GM19035 (cell line): ENCODE results near the gene RBM39.

Experiments
- ATAC-seq: cut with Tn5 transposase; IDR thresholded peaks from one replicate; pipeline ENCODE4 v1.9.1; 2021; ENCODE audit not compliant: unreplicated experiment

The RBM39 gene

GRCh38 chr20:35680452-35681183 is 61.4 kb downstream of the RBM39 start:
- no peak for ATAC-seq

GRCh38 chr20:35674921-35675320 is 67.1 kb downstream of the RBM39 start:
- no peak for ATAC-seq

- no peak for ATAC-seq
Observed at GRCh38 chr20:35673884-35674283, 68.2 kb downstream of the RBM39 start.

- no peak for ATAC-seq
Observed at GRCh38 chr20:35669681-35670080, 72.4 kb downstream of the RBM39 start.

GRCh38 chr20:35669221-35669620 is 72.8 kb downstream of the RBM39 start:
- ATAC-seq: no peak

DNA sequence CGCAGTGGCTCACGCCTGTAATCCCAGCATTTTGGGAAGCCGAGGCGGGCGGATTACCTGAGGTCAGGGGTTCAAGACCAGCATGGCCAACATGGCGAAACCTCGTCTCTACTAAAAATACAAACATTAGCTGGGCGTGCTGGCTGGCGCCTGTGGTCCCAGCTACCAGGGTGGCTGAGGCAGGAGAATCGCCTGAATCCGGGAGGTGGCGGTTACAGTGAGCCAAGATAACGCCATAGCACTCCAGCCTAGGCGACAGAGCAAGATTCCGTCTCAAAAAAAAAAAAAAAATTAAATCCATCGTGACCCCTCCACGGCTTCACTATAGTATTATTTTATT is 76.1 kb downstream of the RBM39 start:
- ATAC-seq: no peak

GRCh38 chr20:35664466-35665206 is 77.4 kb downstream of the RBM39 start, which contains the start of the genes CPNE1 and RBM12:
CPNE1 (minus strand) TSS chr20:35664900; CDS start chr20:35632923, 31,977 bp downstream.
RBM12 (minus strand) TSS chr20:35664900; CDS start chr20:35655322, 9,578 bp downstream.
- peak; percentile 81 for ATAC-seq

- ATAC-seq: peak; percentile 10
Observed at GRCh38 chr20:35663516-35664465, 78.3 kb downstream of the RBM39 start.

DNA sequence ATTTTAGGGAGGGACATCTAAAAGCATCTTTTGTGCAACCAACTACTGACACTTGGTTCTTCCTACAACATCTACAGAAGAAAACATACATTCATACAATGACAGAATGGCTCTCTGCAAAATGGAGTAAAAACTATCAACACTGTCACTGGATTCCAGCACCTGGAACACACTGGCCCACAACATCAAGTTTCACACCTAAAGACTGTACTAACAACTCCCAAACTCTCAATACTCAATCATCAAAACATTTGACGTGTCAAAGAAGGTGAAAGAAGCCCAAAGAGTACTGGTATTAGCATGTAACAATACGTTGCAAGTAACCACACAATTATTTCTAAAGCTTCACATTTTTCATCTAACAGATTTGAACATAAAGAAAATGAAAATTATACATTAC is 79.5 kb downstream of the RBM39 start:
- ATAC-seq: no peak

GRCh38 chr20:35661908-35662307 is 80.2 kb downstream of the RBM39 start:
- ATAC-seq: no peak

GRCh38 chr20:35661053-35661452 is 81.0 kb downstream of the RBM39 start:
- no peak for ATAC-seq

- no peak for ATAC-seq
Observed at GRCh38 chr20:35660122-35660937, 81.7 kb downstream of the RBM39 start.

GRCh38 chr20:35657271-35657670 is 84.8 kb downstream of the RBM39 start:
- ATAC-seq: no peak

GRCh38 chr20:35654415-35654814 is 87.6 kb downstream of the RBM39 start:
- ATAC-seq: no peak

GRCh38 chr20:35653893-35654292 is 88.2 kb downstream of the RBM39 start:
- no peak for ATAC-seq
